Stimulated activated naive CD8-positive, alpha-beta T cell treated with anti-CD3 and anti-CD28 coated beads, Interleukin-15, Interleukin-2, amounts not matched to agents 100 U/mL and 50 U/mL, for 24 hours (primary cell): ENCODE data around the gene CALM3.

ENCODE experiments used
- ATAC-seq: fragments of 150-1000 bp; cut with Tn5 transposase; one replicate; pipeline ENCODE4 v1.10.0; 2021
- DNase-seq: peaks from one replicate; pipeline ENCODE4 v3.0.0; 2021

The CALM3 gene

DNA sequence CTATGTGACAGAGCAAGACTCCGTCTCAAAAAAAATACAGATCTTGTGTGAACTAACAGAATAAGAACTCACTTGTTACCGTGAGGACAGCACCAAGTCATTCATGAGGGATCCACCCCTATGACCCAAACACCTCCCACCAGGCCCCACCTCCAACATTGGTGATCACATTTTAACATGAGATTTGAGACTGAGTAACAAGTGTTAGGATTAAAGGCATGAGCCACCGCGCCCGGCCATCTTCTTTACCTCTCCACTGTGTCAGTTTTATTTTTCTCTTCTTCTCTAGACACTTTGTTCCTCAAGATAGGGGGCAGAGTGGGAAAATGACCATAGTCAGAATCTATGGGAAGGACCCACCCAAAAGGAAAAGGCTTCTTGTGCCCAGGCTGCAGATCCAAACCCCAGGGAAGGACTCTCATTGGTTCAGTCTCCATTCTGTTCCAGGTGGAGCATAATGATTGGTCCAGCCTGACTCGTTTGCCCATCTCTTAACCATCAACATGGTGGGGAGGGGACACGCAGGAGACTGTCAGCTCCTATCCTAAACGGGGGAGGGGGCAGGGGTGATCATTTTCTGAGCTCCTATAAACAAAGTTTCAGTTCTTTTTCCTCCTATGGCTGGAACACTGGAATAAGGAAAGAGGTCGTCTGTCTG is 1.3 kb upstream of the CALM3 start:
- DNase-seq, result no peak
- no peak for ATAC-seq

- DNase-seq (peak; percentile 99), ATAC-seq (peak; percentile 81)
Observed at GRCh38 chr19:46600384-46601317, 479 bp upstream of the CALM3 start.

GRCh38 chr19:46602392-46603194 is 1.5 kb downstream of the CALM3 start:
- ATAC-seq (peak; percentile 64), DNase-seq (peak; percentile 76)

GRCh38 chr19:46603195-46603637 is 2.1 kb downstream of the CALM3 start:
- DNase-seq, result no peak

DNA sequence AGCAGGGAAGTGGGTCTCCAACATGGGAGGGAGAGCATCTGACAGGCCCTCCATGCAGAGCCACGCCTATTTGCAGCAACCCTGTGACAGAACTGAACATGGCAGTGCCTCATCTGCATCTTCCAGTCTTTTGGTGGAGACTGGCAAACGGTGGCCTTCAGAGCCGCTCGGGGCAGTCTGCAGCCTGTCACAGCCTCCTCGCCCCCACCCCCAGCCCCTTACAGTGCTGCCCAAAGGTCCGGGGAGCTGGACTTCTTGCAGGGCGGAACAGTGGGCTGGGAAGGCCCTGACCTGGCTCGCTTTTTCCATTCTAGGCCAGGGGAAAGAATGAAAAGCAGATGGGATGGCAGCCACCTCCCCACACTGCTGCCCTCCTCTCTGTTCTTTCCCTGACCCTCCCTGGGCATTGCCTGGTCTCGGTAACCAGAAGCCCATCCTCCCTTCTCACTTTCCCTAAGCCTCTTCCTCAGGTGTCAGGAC is 2.7 kb downstream of the CALM3 start:
- ATAC-seq (no peak), DNase-seq (peak; percentile 9)

More at GRCh38 chr19:46603195-46603637, 2.1 kb downstream of the CALM3 start:
- no peak for ATAC-seq

DNA sequence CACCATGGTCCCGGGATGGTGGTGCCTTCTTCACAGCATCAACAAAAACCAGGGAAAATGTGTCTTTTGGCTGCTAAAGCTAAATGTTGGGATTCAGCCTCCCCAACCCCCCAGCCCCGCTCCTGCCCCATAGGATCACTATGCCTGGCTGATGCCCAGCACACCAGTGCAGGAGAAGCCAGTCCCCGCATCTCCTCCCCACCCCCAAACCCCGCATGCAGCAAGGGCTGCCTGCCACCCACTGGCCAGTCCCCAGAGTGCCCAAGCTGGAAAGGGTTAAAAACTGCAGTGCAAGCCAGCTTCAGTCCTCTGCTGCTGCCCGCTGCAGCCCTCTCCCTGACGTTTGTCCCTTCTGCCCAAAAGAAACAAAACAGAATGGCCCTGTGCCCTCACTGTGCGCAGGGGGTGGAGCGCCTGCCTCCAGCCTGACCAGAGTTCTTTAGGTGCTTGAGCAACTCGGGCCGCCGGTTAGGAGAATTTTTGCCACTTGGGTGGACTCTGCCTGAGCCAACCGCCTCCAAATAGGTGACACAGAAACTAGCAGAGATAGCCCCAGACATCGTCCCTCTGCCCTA is 3.7 kb downstream of the CALM3 start:
- no peak for DNase-seq
- ATAC-seq, result no peak

DNA sequence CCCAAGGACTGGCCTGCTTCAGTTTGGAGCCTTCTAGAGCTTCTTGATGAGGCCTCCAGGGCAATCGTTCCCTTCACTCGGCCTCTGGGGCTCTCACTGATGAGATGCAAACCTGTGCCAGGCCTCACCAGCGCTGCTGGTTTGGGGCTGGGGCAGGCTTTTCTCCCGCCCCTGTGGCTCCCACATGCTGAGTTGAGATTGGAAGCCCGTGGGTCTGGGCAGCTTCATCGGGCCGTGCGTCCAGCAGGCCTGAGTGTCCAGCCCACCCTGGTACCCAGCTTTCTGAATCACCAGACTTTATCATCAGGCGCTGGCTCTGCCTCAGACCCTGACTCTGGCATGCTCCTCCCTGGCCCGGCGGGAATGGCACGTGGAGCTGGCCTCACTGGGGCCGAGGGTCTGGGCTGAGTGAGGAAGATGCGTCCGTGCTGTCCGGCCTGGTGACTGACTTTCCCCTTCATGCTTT is 4.3 kb downstream of the CALM3 start:
- no peak for DNase-seq
- ATAC-seq, result no peak

DNA sequence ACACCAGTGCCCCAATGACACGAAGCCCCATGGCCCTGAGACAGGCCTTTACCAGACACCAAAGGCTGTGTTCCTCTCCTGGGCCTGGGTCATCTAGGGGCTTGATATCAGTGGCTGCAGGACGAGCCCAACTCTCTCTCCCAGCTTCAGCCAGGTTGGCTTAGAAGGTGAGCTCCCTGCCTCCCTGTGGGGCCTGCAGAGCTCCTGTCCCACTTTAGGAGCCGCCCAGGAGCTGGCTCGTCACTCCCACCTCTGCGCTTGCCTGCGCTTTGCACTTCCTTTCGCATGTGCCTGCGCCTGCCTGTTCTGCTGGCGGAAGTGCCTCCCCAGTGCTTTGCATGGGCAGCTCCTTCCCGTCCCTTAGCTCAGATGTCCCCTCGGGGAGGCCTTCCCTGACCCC is 4.9 kb downstream of the CALM3 start:
- DNase-seq (no peak), ATAC-seq (no peak)

DNA sequence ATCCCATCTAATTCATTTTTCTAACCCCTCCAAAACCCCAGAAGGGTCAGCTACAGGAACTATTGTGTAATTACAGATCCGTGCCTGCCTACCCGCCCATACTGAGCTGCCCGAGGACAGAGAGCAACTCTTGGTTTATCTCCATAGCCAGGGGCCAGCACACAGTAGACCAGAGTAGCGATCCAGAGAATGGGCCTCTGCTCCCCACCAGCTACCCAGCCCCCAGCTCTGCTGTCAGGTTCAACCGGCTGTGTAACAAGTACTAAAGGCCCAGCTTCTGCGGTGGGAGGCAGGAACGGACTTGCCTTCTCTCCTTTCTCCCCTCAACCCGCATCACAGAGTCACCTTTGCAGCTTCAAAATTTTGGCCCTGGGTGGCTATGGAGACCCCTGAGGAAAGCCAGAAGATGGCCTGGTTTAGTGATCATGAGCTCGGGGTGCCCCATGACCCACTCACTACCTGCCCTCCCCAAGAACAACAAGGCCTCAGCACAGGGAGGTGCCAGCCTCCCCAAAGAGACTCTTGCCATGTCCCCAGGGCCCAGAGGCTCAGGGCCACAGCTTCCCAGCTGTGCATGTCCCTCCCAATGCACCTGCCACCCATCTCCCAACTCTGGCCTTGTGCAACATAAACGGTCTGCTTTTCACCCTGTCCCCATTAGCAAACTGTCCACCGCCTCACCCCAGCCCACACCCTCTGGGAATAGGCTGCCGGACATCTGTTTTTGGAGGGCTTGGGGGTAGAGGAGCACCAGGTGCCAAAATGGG is 5.7 kb downstream of the CALM3 start:
- DNase-seq (no peak), ATAC-seq (no peak)

- no peak for ATAC-seq
- no peak for DNase-seq
Observed at GRCh38 chr19:46607448-46607841, 6.3 kb downstream of the CALM3 start.

DNA sequence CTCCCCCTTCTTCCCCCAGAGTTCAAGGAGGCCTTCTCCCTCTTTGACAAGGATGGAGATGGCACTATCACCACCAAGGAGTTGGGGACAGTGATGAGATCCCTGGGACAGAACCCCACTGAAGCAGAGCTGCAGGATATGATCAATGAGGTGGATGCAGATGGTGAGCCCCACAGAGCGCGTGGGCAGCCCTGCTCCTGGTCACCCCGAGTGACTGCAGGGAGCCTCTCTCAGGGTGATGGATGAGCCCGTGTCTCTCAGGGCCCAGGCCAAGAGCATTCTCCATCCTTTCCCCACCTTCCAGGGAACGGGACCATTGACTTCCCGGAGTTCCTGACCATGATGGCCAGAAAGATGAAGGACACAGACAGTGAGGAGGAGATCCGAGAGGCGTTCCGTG is 7.0 kb downstream of the CALM3 start:
- DNase-seq (no peak), ATAC-seq (no peak)

DNA sequence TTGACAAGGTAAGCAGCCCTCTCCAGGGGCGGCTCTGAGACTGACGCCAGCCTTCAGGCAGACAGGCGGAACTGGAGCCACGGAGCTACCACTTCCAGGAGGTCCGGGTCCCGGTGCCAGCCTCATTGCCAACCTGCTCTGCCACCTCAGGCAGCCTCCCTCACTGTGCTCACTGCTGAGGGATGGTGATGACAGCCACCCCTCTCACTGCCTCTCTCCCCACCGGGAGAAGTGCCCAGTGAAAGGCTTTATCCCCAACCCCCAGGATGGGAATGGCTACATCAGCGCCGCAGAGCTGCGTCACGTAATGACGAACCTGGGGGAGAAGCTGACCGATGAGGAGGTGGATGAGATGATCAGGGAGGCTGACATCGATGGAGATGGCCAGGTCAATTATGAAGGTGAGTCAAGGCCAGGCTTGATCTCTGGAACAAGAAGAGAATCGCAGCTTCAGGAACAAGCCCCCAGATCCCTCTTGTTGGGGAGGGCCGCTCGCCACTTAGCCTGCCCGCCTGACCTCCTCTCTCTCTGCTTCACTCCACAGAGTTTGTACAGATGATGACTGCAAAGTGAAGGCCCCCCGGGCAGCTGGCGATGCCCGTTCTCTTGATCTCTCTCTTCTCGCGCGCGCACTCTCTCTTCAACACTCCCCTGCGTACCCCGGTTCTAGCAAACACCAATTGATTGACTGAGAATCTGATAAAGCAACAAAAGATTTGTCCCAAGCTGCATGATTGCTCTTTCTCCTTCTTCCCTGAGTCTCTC is 7.6 kb downstream of the CALM3 start:
- ATAC-seq (no peak), DNase-seq (no peak)

GRCh38 chr19:46609511-46610412 is 8.6 kb downstream of the CALM3 start:
- DNase-seq, result peak; percentile 2

DNA sequence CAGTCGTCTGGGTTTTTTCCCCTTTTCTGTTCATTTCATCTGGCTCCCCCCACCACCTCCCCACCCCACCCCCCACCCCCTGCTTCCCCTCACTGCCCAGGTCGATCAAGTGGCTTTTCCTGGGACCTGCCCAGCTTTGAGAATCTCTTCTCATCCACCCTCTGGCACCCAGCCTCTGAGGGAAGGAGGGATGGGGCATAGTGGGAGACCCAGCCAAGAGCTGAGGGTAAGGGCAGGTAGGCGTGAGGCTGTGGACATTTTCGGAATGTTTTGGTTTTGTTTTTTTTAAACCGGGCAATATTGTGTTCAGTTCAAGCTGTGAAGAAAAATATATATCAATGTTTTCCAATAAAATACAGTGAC is 9.3 kb downstream of the CALM3 start:
- DNase-seq, result peak; percentile 2
- ATAC-seq, result no peak

More at GRCh38 chr19:46609511-46610412, 8.6 kb downstream of the CALM3 start:
- no peak for ATAC-seq

GRCh38 chr19:46610851-46611770 is 10.0 kb downstream of the CALM3 start:
- ATAC-seq (peak; percentile 44), DNase-seq (peak; percentile 48)

GRCh38 chr19:46611776-46612175 is 10.6 kb downstream of the CALM3 start:
- DNase-seq, result no peak
- ATAC-seq, result no peak

- ATAC-seq, result no peak
- DNase-seq, result no peak
Observed at GRCh38 chr19:46613525-46613924, 12.4 kb downstream of the CALM3 start.

- ATAC-seq, result peak; percentile 29
Observed at GRCh38 chr19:46614114-46614722, 13.1 kb downstream of the CALM3 start.

More at GRCh38 chr19:46614114-46614722, 13.1 kb downstream of the CALM3 start:
- peak; percentile 94 for DNase-seq
